NOMO-1 (cell line): ENCODE measurements around the gene TNK1.
"Not testable (repeated sequence)": the region's sequence is repeated elsewhere in the genome, so short reads cannot be mapped to it uniquely, and the experiment has no call there.

ENCODE experiments used
- DNase-seq, 2 experiments: peaks; one replicate each; lab custom pipeline; 2025; ENCODE audit not compliant: unreplicated experiment in 2 of 2; lab: John Stamatoyannopoulos, UW

Gene TNK1

GRCh38 chr17:7380855-7381683 lies at the start of gene TNK1:
Gene TNK1, plus strand, starts transcription at chr17:7381089. Its CDS starts 1,838 bp downstream, at chr17:7382927.
- no peak for DNase-seq

GRCh38 chr17:7332111-7332510 lies 48.8 kb upstream of the TNK1 start:
- DNase-seq: no peak

- peak; percentile 40 to 53 for DNase-seq
Measured at GRCh38 chr17:7332600-7333069, 48.3 kb upstream of the TNK1 start.

GRCh38 chr17:7334938-7335538 lies 45.9 kb upstream of the TNK1 start:
- DNase-seq: no peak

GRCh38 chr17:7335765-7336164 lies 45.1 kb upstream of the TNK1 start:
- not testable (repeated sequence) for DNase-seq

- peak; percentile 42 to 81 for DNase-seq
Measured at GRCh38 chr17:7336240-7337175, 44.4 kb upstream of the TNK1 start, which contains the start of gene ACAP1. Gene ACAP1, plus strand, starts transcription at chr17:7336529. Its CDS starts 206 bp downstream, at chr17:7336735.

- not testable (repeated sequence) for DNase-seq
Measured at GRCh38 chr17:7337600-7337999, 43.3 kb upstream of the TNK1 start.

GRCh38 chr17:7340179-7340578 lies 40.7 kb upstream of the TNK1 start:
- DNase-seq: no peak

GRCh38 chr17:7341842-7342241 lies 39.0 kb upstream of the TNK1 start:
- DNase-seq: no peak

GRCh38 chr17:7343250-7343649 lies 37.6 kb upstream of the TNK1 start:
- DNase-seq: no peak

- no peak for DNase-seq
Measured at GRCh38 chr17:7346761-7347614, 33.9 kb upstream of the TNK1 start.

- DNase-seq: no peak
Measured at GRCh38 chr17:7347630-7348477, 33.0 kb upstream of the TNK1 start.

GRCh38 chr17:7348478-7349242 lies 32.2 kb upstream of the TNK1 start:
- no peak for DNase-seq

GRCh38 chr17:7351665-7352502 lies 29.0 kb upstream of the TNK1 start, which contains the start of gene KCTD11:
Gene KCTD11, plus strand, starts transcription at chr17:7352162.
- peak in 1 of 2 experiments; percentile 31 for DNase-seq

GRCh38 chr17:7352503-7352889 lies 28.4 kb upstream of the TNK1 start:
- no peak for DNase-seq

- no peak for DNase-seq
Measured at GRCh38 chr17:7352910-7353635, 27.8 kb upstream of the TNK1 start.
